Psoas muscle (tissue), 8 donors: ENCODE results near the gene CLDN3. TPM values are rescaled to one million over a fixed set of nuclear protein-coding genes. Genes with fewer than 3 reads are reported as not detected.

Experiments
- ATAC-seq, 4 donors: fragments of 200-7000 bp; cut with Tn5 transposase; one replicate each; pipeline ENCODE4 v1.9.1; 2020; ENCODE audit warnings: moderate library complexity in 3 of 4, mild to moderate bottlenecking in 2 of 4
- DNase-seq, 2 donors: peaks; one replicate each; pipeline ENCODE4 v3.0.0-alpha.2; 2020
- H3K27ac ChIP-seq: fragments of 200-600 bp; one replicate; pipeline ENCODE4 v1.8.0; 2022
- H3K27me3 ChIP-seq, 3 donors: fragments of 200-600 bp in 1 of 3; one replicate each; pipeline versions ENCODE4 v1.6.1 to v1.8.0; 2013 to 2022; ENCODE audit warnings: low read length in 2 of 3, mild to moderate bottlenecking in 2 of 3, moderate library complexity in 1 of 3; ENCODE audit not compliant: insufficient read depth in 3 of 3
- H3K36me3 ChIP-seq, 2 donors: fragments of 200-600 bp in 1 of 2; one replicate each; pipeline versions ENCODE4 v1.6.1 to v1.8.0; 2013 to 2022; ENCODE audit warnings: low read depth in 1 of 2, mild to moderate bottlenecking in 1 of 2, moderate library complexity in 1 of 2; ENCODE audit not compliant: insufficient read depth in 1 of 2
- H3K4me1 ChIP-seq: fragments of 200-600 bp; one replicate; pipeline ENCODE4 v1.8.0; 2022
- H3K4me3 ChIP-seq: fragments of 200-600 bp; one replicate; pipeline ENCODE4 v1.8.0; 2022; ENCODE audit warnings: mild to moderate bottlenecking
- H3K9me3 ChIP-seq: fragments of 200-600 bp; one replicate; pipeline ENCODE4 v1.8.0; 2022
- CTCF ChIP-seq: fragments of 200-600 bp; IDR thresholded peaks from one replicate; pipeline ENCODE4 v1.8.0; 2022; ENCODE audit warnings: antibody characterized with exemption
- WGBS, 3 donors: extraction: QIAGEN DNeasy Blood & Tissue Kit; methylation state at CpG; one replicate each; pipeline versions ENCODE4 v1.1.6 to v1.1.7; 2013; 5-methylcytosine and 5-hydroxymethylcytosine counted together
- intact Hi-C, 2 donors: fragments of 100-400 bp; cut with DNase I; formaldehyde crosslinking; loops; one replicate each; pipeline versions ENCODE4 v1.11.0 to v1.14.2; 2022
- polyA plus RNA-seq, 3 donors: library from polyadenylated mRNA; stranded (reverse); fragments of 200-250 nt; gene quantifications; one replicate each; pipeline ENCODE4 v1.2.3, GENCODE V29; 2013
- total RNA-seq, 4 donors: library from RNA; stranded (reverse); fragmentation: NEBNext Ultra II Directional in 2 of 4; extraction: Animal tissue kit (Norgen Biotek cat#: 25700) in 2 of 4; gene quantifications; one replicate each; pipeline versions ENCODE4 v1.2.1 to v1.2.4, GENCODE V29; 2021 to 2023
- donor health status: healthy with polysubstance abuse.
- donor health status: DM: no; HTN: no; CAD: no; lungs with moderate emphysema.
- donor health status: Bipolar disorder and iron deficiency.
- donor health status: healthy.
- donor health status: DM: yes; HTN: yes; CAD: no.
- donor health status: DM: no; HTN: no; CAD: no.
- donor health status: DM: no; HTN: no; CAD: no.
- donor health status: DM: yes; HTN: yes; CAD: no.

Gene CLDN3
- total and polyA plus RNA-seq, 7 donors, result 0.04 to 0.17 (median 0.16) TPM; not detected in 4

- intact Hi-C loops, result loop anchor here in 1 of 2 donors (2.0 to 10.0 kb wide), 2 partner anchors 56 to 112 kb away; no protein-coding TSS in a partner anchor
- Histone ChIP-seq H3K9me3 (no peaks in the 10 kb centered on the region), H3K36me3 (no peaks in the 10 kb centered on the region), H3K4me1 (no peaks in the 10 kb centered on the region), H3K27me3 (peaks cover 0 to 53% (median 32%) of the 10 kb centered on the region in 3 donors), H3K4me3 (no peak overlapping the region), H3K27ac (no peak overlapping the region)
- TF ChIP-seq CTCF, result no peak
- peak in 1 of 2 donors; percentile 39 for DNase-seq
- WGBS, 3 donors, result 24 to 34% (median 31%) methylated on average over 48 to 53 of the region's 53 CpGs
- ATAC-seq, result peak in 1 of 4 donors; percentile 7
Observed at GRCh38 chr7:73768641-73769480, 1.2 kb downstream of the CLDN3 start.

GRCh38 chr7:73766556-73767229 is 3.4 kb downstream of the CLDN3 start:
- DNase-seq, result peak in 1 of 2 donors; percentile 12
- 80 to 82% (median 80%) methylated on average over 17 of the region's 17 CpGs for WGBS, 3 donors

DNA sequence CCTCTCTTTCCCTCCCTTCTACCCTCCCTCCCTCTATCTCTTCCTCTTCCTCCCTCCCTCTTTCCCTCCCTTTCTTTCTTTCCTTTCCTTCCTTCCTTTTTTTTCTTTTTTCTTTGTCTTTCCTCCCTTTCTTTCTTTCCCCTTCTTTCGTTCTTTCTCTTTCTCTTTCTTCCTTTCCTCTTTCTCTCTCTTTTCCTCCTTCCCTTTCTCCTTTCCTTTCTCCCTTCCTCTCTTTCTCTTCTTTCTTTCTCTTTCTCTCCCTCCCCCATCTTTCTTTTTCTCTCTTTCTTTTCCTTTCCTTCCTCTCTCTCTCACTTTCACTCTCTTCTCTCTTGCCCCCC is 7.4 kb downstream of the CLDN3 start:
- no peak for TF ChIP-seq CTCF
- ATAC-seq (no peak), DNase-seq (no peak)
- H3K27ac ChIP-seq, result no peak overlapping the region
- intact Hi-C loops, result loop anchor here in 1 of 2 donors (10.0 kb wide), 1 partner anchor 62 kb away; no protein-coding TSS in a partner anchor
- no peak overlapping the region for H3K4me3 ChIP-seq
- 60 to 72% (median 65%) methylated on average over 1 of the region's 1 CpG for WGBS, 3 donors
- no peaks in the 10 kb centered on the region for H3K36me3 ChIP-seq
- H3K27me3 ChIP-seq, result peaks cover 0 to 4% (median 0%) of the 10 kb centered on the region in 3 donors
- peaks cover 3% of the 10 kb centered on the region for H3K4me1 ChIP-seq
- no peaks in the 10 kb centered on the region for H3K9me3 ChIP-seq

More at GRCh38 chr7:73766556-73767229, 3.4 kb downstream of the CLDN3 start:
- intact Hi-C loops, result loop anchor here in 1 of 2 donors (10.0 kb wide), 1 partner anchor 58 kb away; no protein-coding TSS in a partner anchor
- Histone ChIP-seq H3K9me3 (no peaks in the 10 kb centered on the region), H3K27me3 (peaks cover 0 to 34% (median 30%) of the 10 kb centered on the region in 3 donors), H3K36me3 (no peaks in the 10 kb centered on the region), H3K27ac (no peak overlapping the region), H3K4me3 (no peak overlapping the region), H3K4me1 (no peaks in the 10 kb centered on the region)
- ATAC-seq, result no peak
- TF ChIP-seq CTCF, result no peak

- ATAC-seq, result no peak
- H3K4me1 ChIP-seq, result peaks cover 3% of the 10 kb centered on the region
- no peak overlapping the region for H3K27ac ChIP-seq
- no peaks in the 10 kb centered on the region for H3K9me3 ChIP-seq
- no peaks in the 10 kb centered on the region for H3K36me3 ChIP-seq
- H3K4me3 ChIP-seq, result no peak overlapping the region
- intact Hi-C loops, result loop anchor here in 1 of 2 donors (10.0 kb wide), 1 partner anchor 63 kb away; no protein-coding TSS in a partner anchor
- WGBS, 3 donors, result 46 to 61% (median 50%) methylated on average over 8 of the region's 8 CpGs
- DNase-seq, result no peak
- TF ChIP-seq CTCF, result no peak
- peaks cover 0 to 3% (median 0%) of the 10 kb centered on the region in 3 donors for H3K27me3 ChIP-seq
Observed at GRCh38 chr7:73761854-73762658, 8.0 kb downstream of the CLDN3 start.
